OCI-LY3 (cell line): ENCODE measurements around the gene IL22RA2.

ENCODE experiments used
- H2AFZ ChIP-seq: fragments of 200-600, 300-600 bp; shearing (Covaris generic); 2 replicates; pipeline ENCODE4 v1.6.0; 2014; ENCODE audit warnings: antibody characterized with exemption, low read depth, low read length
- H3K27ac ChIP-seq: fragments of 200-600, 300-600 bp; sonication (generic); 2 replicates; pipeline ENCODE4 v1.5.1; 2014; ENCODE audit warnings: mild to moderate bottlenecking, low read length, moderate library complexity, mixed read lengths
- H3K27me3 ChIP-seq: fragments of 200-600, 300-600 bp; sonication (generic); 2 replicates; pipeline ENCODE4 v1.6.1; 2014; ENCODE audit warnings: low read depth, low read length, mixed read lengths
- H3K36me3 ChIP-seq: fragments of 200-600, 300-600 bp; sonication (generic); replicated peaks from 2 replicates; pipeline ENCODE3; 2014; ENCODE audit warnings: low read depth, low read length, mixed read lengths
- H3K4me1 ChIP-seq: fragments of 300-600, 200-600 bp; sonication (generic); 2 replicates; pipeline ENCODE4 v1.6.1; 2014; ENCODE audit warnings: low read length, mixed read lengths
- H3K4me2 ChIP-seq: fragments of 200-600, 300-600 bp; sonication (generic); 2 replicates; pipeline ENCODE4 v1.6.1; 2014; ENCODE audit warnings: low read length, mixed read lengths
- H3K4me3 ChIP-seq: fragments of 300-600, 200-600 bp; sonication (generic); 2 replicates; pipeline ENCODE4 v1.5.1; 2014; ENCODE audit warnings: antibody characterized with exemption, mild to moderate bottlenecking, low read length, moderate library complexity
- H3K79me2 ChIP-seq: fragments of 300-600, 200-600 bp; shearing (Covaris generic); 2 replicates; pipeline ENCODE4 v1.6.1; 2014; ENCODE audit warnings: mild to moderate bottlenecking, low read length, mixed read lengths
- H3K9ac ChIP-seq: fragments of 300-600, 200-600 bp; shearing (Covaris generic); 2 replicates; pipeline ENCODE4 v1.6.0; 2014; ENCODE audit warnings: mild to moderate bottlenecking, low read length, moderate library complexity
- H3K9me3 ChIP-seq: fragments of 200-600, 300-600 bp; shearing (Covaris generic); 2 replicates; pipeline ENCODE4 v1.6.1; 2014; ENCODE audit warnings: low read length, mixed read lengths; ENCODE audit not compliant: insufficient read depth
- H4K20me1 ChIP-seq: fragments of 200-600, 300-600 bp; sonication (generic); 2 replicates; pipeline ENCODE4 v1.6.1; 2016; ENCODE audit warnings: low read length, mixed read lengths; ENCODE audit not compliant: insufficient read depth
- CTCF ChIP-seq: fragments of 200-600, 300-600 bp; sonication (generic); IDR thresholded peaks from 2 replicates; pipeline ENCODE4 v1.5.1; 2014; ENCODE audit warnings: antibody characterized with exemption, low read length, low read depth
- EZH2phosphoT487 ChIP-seq: fragments of 200-600 bp; shearing (Covaris generic); IDR thresholded peaks from 2 replicates; pipeline ENCODE4 v1.6.1; 2018; ENCODE audit warnings: antibody characterized with exemption, mixed run types, low read depth

The IL22RA2 gene

GRCh38 chr6:137175157-137175867 lies 1.9 kb upstream of the IL22RA2 start:
- Histone ChIP-seq H3K4me2 (no peak overlapping the region), H3K9ac (no peak overlapping the region), H3K36me3 (no peaks in the 10 kb centered on the region), H3K27me3 (no peaks in the 10 kb centered on the region), H4K20me1 (no peaks in the 10 kb centered on the region), H3K4me1 (peaks cover 38% of the 10 kb centered on the region), H3K27ac (no peak overlapping the region), H3K9me3 (no peaks in the 10 kb centered on the region), H2AFZ (0 out of 2 replicates have a peak overlapping the region, but pooled peaks have one; percentile 4), H3K4me3 (no peak overlapping the region), H3K79me2 (no peaks in the 10 kb centered on the region)
- no peak for TF ChIP-seq EZH2phosphoT487
- no peak for TF ChIP-seq CTCF

GRCh38 chr6:137172734-137173431 lies 561 bp downstream of the IL22RA2 start:
- Histone ChIP-seq H3K4me1 (peaks cover 53% of the 10 kb centered on the region), H3K79me2 (no peaks in the 10 kb centered on the region), H4K20me1 (no peaks in the 10 kb centered on the region), H3K27me3 (no peaks in the 10 kb centered on the region), H3K9me3 (no peaks in the 10 kb centered on the region), H3K9ac (peak overlapping the region; percentile 57), H3K4me2 (peak overlapping the region; percentile 56), H3K36me3 (no peaks in the 10 kb centered on the region), H3K4me3 (peak overlapping the region; percentile 17), H2AFZ (peak overlapping the region; percentile 48; the same call in 1 of the 2 replicates), H3K27ac (peak overlapping the region; percentile 75)
- no peak for TF ChIP-seq EZH2phosphoT487
- TF ChIP-seq CTCF: no peak

- peak overlapping the region; percentile 57 for H3K9ac ChIP-seq
Measured at GRCh38 chr6:137171824-137172733, 1.4 kb downstream of the IL22RA2 start.

More at GRCh38 chr6:137171824-137172733, 1.4 kb downstream of the IL22RA2 start:
- Histone ChIP-seq H3K4me2 (peak overlapping the region; percentile 56), H3K27me3 (no peaks in the 10 kb centered on the region), H3K79me2 (no peaks in the 10 kb centered on the region), H3K36me3 (no peaks in the 10 kb centered on the region), H3K4me3 (peak overlapping the region; percentile 17), H2AFZ (peak overlapping the region; percentile 48), H3K9me3 (no peaks in the 10 kb centered on the region), H4K20me1 (no peaks in the 10 kb centered on the region), H3K27ac (peak overlapping the region; percentile 75), H3K4me1 (peaks cover 61% of the 10 kb centered on the region)
- TF ChIP-seq EZH2phosphoT487: no peak
- TF ChIP-seq CTCF: no peak
